K562 (cell line): ENCODE results near the gene SIGLEC14. TPM values are rescaled to one million over a fixed set of nuclear protein-coding genes. Genes with fewer than 3 reads are reported as not detected.

Source experiments
- ATAC-seq: fragments of 200-7000 bp; cut with Tn5 transposase; 3 replicates; pipeline ENCODE4 v1.9.1; 2020; ENCODE audit warnings: moderate library complexity
- BruUV-seq: library from RNA; stranded (reverse); fragments of 400-500 nt; replicated peaks from 2 replicates; lab custom pipeline; 2021; lab: Mats Ljungman, UMichigan
- CTCF ChIA-PET: fragments of 300-600 bp; formaldehyde crosslinking; extraction: SDS; loops from one replicate; lab custom pipeline; 2021; ENCODE audit warnings: low intra/inter-chr PET ratio; lab: Yijun Ruan, JAX
- POLR2A ChIA-PET: fragments of 300-600, 350-650 bp; sonication (Branson Sonifier 250); formaldehyde crosslinking; extraction: SDS; loops from one replicate; lab custom pipeline; 2021; ENCODE audit warnings: antibody characterized with exemption, inconsistent platforms; lab: Yijun Ruan, JAX
- DNase-seq, 4 experiments: peaks; one replicate each; pipeline versions ENCODE4 v3.0.0 to v3.0.0-alpha.2; 2011 to 2018; ENCODE audit warnings: low spot score in 3 of 4, mixed read lengths in 3 of 4; ENCODE audit errors: extremely low read depth in 1 of 4
- FAIRE-seq: peaks from 2 replicates; lab custom pipeline; 2011; peaks lifted over from hg19 to GRCh38; lab: Jason Lieb, UNC
- H2AFZ ChIP-seq: 2 replicates; pipeline ENCODE4 v1.6.0; 2011; ENCODE audit warnings: low read depth, low read length, control low read depth, inconsistent platforms
- H3K27ac ChIP-seq: fragments of 200-600 bp; 3 replicates; pipeline ENCODE4 v1.8.0; 2011; ENCODE audit warnings: low read depth, mild to moderate bottlenecking, control low read depth, inconsistent platforms, low read length, moderate library complexity, mixed read lengths; ENCODE audit errors: extremely low read depth
- H3K27me3 ChIP-seq, 2 experiments: fragments of 300-600 bp in 1 of 2; 2 replicates in 1 of 2; 3 replicates in 1 of 2; pipeline versions ENCODE4 v1.6.0 to v1.8.0; 2011; ENCODE audit warnings: inconsistent platforms in 2 of 2, low read length in 2 of 2, mild to moderate bottlenecking in 1 of 2, mixed read lengths in 1 of 2, moderate library complexity in 1 of 2; ENCODE audit not compliant: control insufficient read depth in 2 of 2, insufficient read depth in 2 of 2
- H3K36me3 ChIP-seq: fragments of 300-600 bp; 3 replicates; pipeline ENCODE4 v1.8.0; 2011; ENCODE audit warnings: mild to moderate bottlenecking, low read length, inconsistent platforms; ENCODE audit not compliant: control insufficient read depth, insufficient read depth
- H3K4me1 ChIP-seq, 2 experiments: fragments of 200-600 bp in 1 of 2; replicated peaks in 1 of 2; 2 replicates in 1 of 2; 3 replicates in 1 of 2; pipeline versions ENCODE4 v1.5.1 to v1.8.0; 2011; ENCODE audit warnings: inconsistent platforms in 2 of 2, low read length in 2 of 2, mild to moderate bottlenecking in 1 of 2, mixed read lengths in 1 of 2, moderate library complexity in 1 of 2; ENCODE audit not compliant: control insufficient read depth in 2 of 2, insufficient read depth in 2 of 2
- H3K4me2 ChIP-seq: 2 replicates; pipeline ENCODE4 v1.6.1; 2011; ENCODE audit warnings: low read length, control low read depth, inconsistent platforms, mixed read lengths; ENCODE audit not compliant: insufficient read depth
- H3K4me3 ChIP-seq: fragments of 200-600 bp; sonication (generic), shearing (Covaris generic); 2 replicates; pipeline ENCODE4 v1.5.1; 2016; ENCODE audit warnings: control low read depth, inconsistent platforms
- H3K79me2 ChIP-seq: fragments of 200-600 bp; 3 replicates; pipeline ENCODE4 v1.8.0; 2011; ENCODE audit warnings: low read length, inconsistent platforms; ENCODE audit not compliant: control insufficient read depth, insufficient read depth
- H3K9ac ChIP-seq, 2 experiments: 2 replicates each; pipeline versions ENCODE4 v1.6.0 to v1.6.1; 2011; ENCODE audit warnings: low read depth in 2 of 2, low read length in 2 of 2, control low read depth in 1 of 2, inconsistent platforms in 1 of 2, mild to moderate bottlenecking in 1 of 2, mixed read lengths in 1 of 2; ENCODE audit not compliant: insufficient read depth in 1 of 2
- H3K9me1 ChIP-seq: one replicate; pipeline ENCODE4 v1.6.0; 2011; ENCODE audit warnings: inconsistent platforms, mild to moderate bottlenecking, low read length, moderate library complexity; ENCODE audit not compliant: control insufficient read depth, insufficient read depth
- H3K9me3 ChIP-seq: replicated peaks from 2 replicates; pipeline ENCODE4 v1.5.1; 2011; ENCODE audit warnings: low read depth, low read length, inconsistent platforms; ENCODE audit not compliant: control insufficient read depth, insufficient read depth
- H4K20me1 ChIP-seq: replicated peaks from 2 replicates; pipeline ENCODE4 v1.6.1; 2011; ENCODE audit warnings: low read length, inconsistent platforms, mixed read lengths; ENCODE audit not compliant: control insufficient read depth, insufficient read depth
- ASH1L ChIP-seq: fragments of 450-650 bp; IDR thresholded peaks from 2 replicates; pipeline ENCODE4 v1.6.1; 2018; ENCODE audit warnings: borderline replicate concordance, mild to moderate bottlenecking, low read depth; ENCODE audit not compliant: partially characterized antibody
- HMG20A ChIP-seq: fragments of 450-650 bp; formaldehyde crosslinking; conservative IDR thresholded peaks from 2 replicates; pipeline ENCODE4 v1.4.0; 2020; ENCODE audit warnings: mild to moderate bottlenecking, mixed read lengths
- MXD1 ChIP-seq: fragments of 250-450 bp; sonication (Bioruptor Pico); IDR thresholded peaks from 2 replicates; pipeline ENCODE4 v1.8.0; 2021; ENCODE audit warnings: borderline replicate concordance, mild to moderate bottlenecking, moderate library complexity; ENCODE audit not compliant: poor library complexity, severe bottlenecking
- NELFE ChIP-seq: IDR thresholded peaks from 2 replicates; pipeline ENCODE4 v1.6.1; 2011; ENCODE audit warnings: mild to moderate bottlenecking; ENCODE audit not compliant: insufficient read depth, insufficient read length
- NR2F6 ChIP-seq: fragments of 450-650 bp; formaldehyde crosslinking; IDR thresholded peaks from 2 replicates; pipeline ENCODE4 v1.4.0; 2020; ENCODE audit warnings: mild to moderate bottlenecking
- PURB ChIP-seq: sonication (generic); formaldehyde crosslinking; IDR thresholded peaks from 2 replicates; pipeline ENCODE4 v1.9.0; 2021; ENCODE audit warnings: low read depth, mild to moderate bottlenecking, missing genetic modification reagents
- ZFX ChIP-seq: sonication (generic); formaldehyde crosslinking; IDR thresholded peaks from 2 replicates; pipeline ENCODE4 v1.8.0; 2022; ENCODE audit warnings: mild to moderate bottlenecking, missing genetic modification reagents, moderate library complexity
- whole genome bisulfite sequencing: fragments of 100-300 bp; shearing (Covaris generic); methylation state at CpG from one replicate; pipeline ENCODE4 v1.1.6; 2016; ENCODE audit warnings: low coverage, mixed read lengths; ENCODE audit not compliant: insufficient coverage; ENCODE audit errors: missing lambda C conversion rate; 5-methylcytosine and 5-hydroxymethylcytosine counted together
- in situ Hi-C: fragments of 300-500 bp; cut with MboI; formaldehyde crosslinking; loops from 4 replicates; pipeline ENCODE4 v1.15.0; 2018; ENCODE audit warnings: inconsistent platforms, mixed read lengths
- intact Hi-C: fragments of 100-400 bp; cut with micrococcal nuclease; formaldehyde crosslinking; loops from 2 replicates; pipeline ENCODE4 v1.14.2; 2022
- polyA plus RNA-seq, 8 experiments: library from polyadenylated mRNA; depleted of rRNA in 4 of 8; stranded (reverse) in 5 of 8; unstranded in 3 of 8; fragments of >200 nt; fragmentation: Nextera tagmentation in 2 of 8; fragmentation: Illumina TruSeq in 1 of 8; extraction: Ambion mirVana in 2 of 8; extraction: Trizol in 1 of 8; gene quantifications; 2 replicates each; pipeline versions ENCODE4 v1.2.1 to v1.2.3, GENCODE V29; 2011 to 2014; ENCODE audit warnings: inconsistent platforms in 1 of 8, missing spikeins in 1 of 8
- total RNA-seq, 7 experiments: library from RNA; depleted of rRNA in 6 of 7; stranded (reverse); fragments of >200 nt in 6 of 7; fragmentation: Illumina TruSeq in 2 of 7; extraction: Trizol in 2 of 7; gene quantifications; 2 replicates each; pipeline versions ENCODE4 v1.2.1 to v1.2.3, GENCODE V29; 2011 to 2021; ENCODE audit warnings: low replicate concordance in 1 of 7

Gene SIGLEC14
- total and polyA plus RNA-seq, 9 of the 15 experiments (the other 6 are each of a cell fraction or from before 2014, with no cell fraction given), result not detected

- TF ChIP-seq MXD1 (CRISPR knock-in tag) (no peak), NR2F6 (CRISPR knock-in tag) (no peak), ASH1L (no peak), ZFX (CRISPR knock-in tag) (no peak), PURB (CRISPR knock-in tag) (no peak), NELFE (no peak), HMG20A (CRISPR knock-in tag) (no peak)
- Histone ChIP-seq H4K20me1 (no peaks in the 10 kb centered on the region), H3K9ac (no peak overlapping the region), H2AFZ (no peak overlapping the region), H3K4me1 (no peaks in the 10 kb centered on the region), H3K36me3 (no peaks in the 10 kb centered on the region), H3K4me2 (no peak overlapping the region), H3K27ac (no peak overlapping the region), H3K9me1 (no peaks in the 10 kb centered on the region), H3K79me2 (no peaks in the 10 kb centered on the region), H3K27me3 (no peaks in the 10 kb centered on the region), H3K4me3 (no peak overlapping the region), H3K9me3 (no peaks in the 10 kb centered on the region)
- ChIA-PET CTCF (no interaction called here), POLR2A (no interaction called here)
- in situ Hi-C loops (loop anchor here (5.0 to 25.0 kb wide), 2 partner anchors 326 to 501 kb away; no protein-coding TSS in a partner anchor), intact Hi-C loops (no loop called here)
- no peak for DNase-seq
- no peak for ATAC-seq
- FAIRE-seq, result no peak
- no TSS peak for BruUV-seq
- 19% methylated on average over 3 of the region's 3 CpGs for WGBS
Observed at GRCh38 chr19:51663650-51664049, 17.0 kb upstream of the SIGLEC14 start.
